ENCODE measurements around the gene MACROD2. TPM values are rescaled to one million over a fixed set of nuclear protein-coding genes. Genes with fewer than 3 reads are reported as not detected.

MACROD2 gene
- total RNA-seq, 1 donor from 2014 or later: 3.5 TPM

DNA sequence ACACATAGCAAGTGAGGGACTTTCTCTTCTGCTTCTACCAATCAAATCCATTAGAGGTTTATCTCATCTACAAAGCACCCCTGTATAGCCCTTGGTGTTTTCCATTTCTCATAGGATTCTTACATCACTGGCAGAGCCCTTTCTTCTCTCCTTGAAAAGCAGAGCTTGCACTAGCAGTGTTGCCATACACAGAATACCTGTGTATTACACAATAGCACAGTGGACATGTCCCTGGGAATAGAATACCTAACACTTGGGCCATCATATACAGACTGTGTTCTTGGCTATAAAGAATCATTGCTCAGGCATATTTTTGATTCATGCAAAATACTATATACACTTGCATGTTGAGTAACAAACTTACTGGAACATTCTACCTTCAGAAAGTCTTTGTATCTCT, 1996.0 kb downstream of the MACROD2 start:
- Histone ChIP-seq H3K36me3 (no peaks in the 10 kb centered on the region), H3K9me3 (no peaks in the 10 kb centered on the region), H3K4me3 (no peak overlapping the region), H3K27me3 (no peaks in the 10 kb centered on the region), H3K27ac (no peak overlapping the region), H3K4me1 (no peaks in the 10 kb centered on the region)
- TF ChIP-seq, protein P1, sequence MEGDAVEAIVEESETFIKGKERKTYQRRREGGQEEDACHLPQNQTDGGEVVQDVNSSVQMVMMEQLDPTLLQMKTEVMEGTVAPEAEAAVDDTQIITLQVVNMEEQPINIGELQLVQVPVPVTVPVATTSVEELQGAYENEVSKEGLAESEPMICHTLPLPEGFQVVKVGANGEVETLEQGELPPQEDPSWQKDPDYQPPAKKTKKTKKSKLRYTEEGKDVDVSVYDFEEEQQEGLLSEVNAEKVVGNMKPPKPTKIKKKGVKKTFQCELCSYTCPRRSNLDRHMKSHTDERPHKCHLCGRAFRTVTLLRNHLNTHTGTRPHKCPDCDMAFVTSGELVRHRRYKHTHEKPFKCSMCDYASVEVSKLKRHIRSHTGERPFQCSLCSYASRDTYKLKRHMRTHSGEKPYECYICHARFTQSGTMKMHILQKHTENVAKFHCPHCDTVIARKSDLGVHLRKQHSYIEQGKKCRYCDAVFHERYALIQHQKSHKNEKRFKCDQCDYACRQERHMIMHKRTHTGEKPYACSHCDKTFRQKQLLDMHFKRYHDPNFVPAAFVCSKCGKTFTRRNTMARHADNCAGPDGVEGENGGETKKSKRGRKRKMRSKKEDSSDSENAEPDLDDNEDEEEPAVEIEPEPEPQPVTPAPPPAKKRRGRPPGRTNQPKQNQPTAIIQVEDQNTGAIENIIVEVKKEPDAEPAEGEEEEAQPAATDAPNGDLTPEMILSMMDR (IDR thresholded peaks at IDR 0.05): no peak
- intact Hi-C loops (cut with DNase I): no loop called here
- no peak for DNase-seq (ENCODE audit: low spot score in 2 of 2)

DNA sequence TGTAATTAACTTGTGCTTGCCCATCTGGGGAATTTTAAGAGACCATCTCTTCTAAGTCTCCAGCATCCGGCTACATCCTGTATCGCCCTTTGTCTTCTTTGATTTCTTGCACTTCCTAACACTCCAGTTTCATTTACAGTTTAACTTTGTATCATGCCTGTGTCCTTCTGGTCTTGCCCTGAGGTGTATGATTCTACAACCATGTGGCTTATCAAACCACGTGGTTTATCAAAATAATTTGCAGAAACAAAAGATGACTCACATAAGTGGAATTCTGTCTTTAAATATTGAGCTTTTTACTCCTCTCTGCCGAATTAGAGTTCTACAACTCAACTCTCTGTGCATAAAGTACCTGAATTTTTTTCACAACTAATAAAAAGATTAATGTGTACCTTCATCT, 1997.2 kb downstream of the MACROD2 start:
- Histone ChIP-seq H3K4me3 (no peak overlapping the region), H3K36me3 (no peaks in the 10 kb centered on the region), H3K9me3 (peaks cover 6 to 11% of the 10 kb centered on the region in 2 donors), H3K4me1 (no peaks in the 10 kb centered on the region), H3K27ac (no peak overlapping the region), H3K27me3 (no peaks in the 10 kb centered on the region)
- intact Hi-C loops (cut with DNase I): no loop called here
- TF ChIP-seq, protein P1 (IDR thresholded peaks at IDR 0.05): no peak
- DNase-seq (ENCODE audit: low spot score in 2 of 2): no peak

DNA sequence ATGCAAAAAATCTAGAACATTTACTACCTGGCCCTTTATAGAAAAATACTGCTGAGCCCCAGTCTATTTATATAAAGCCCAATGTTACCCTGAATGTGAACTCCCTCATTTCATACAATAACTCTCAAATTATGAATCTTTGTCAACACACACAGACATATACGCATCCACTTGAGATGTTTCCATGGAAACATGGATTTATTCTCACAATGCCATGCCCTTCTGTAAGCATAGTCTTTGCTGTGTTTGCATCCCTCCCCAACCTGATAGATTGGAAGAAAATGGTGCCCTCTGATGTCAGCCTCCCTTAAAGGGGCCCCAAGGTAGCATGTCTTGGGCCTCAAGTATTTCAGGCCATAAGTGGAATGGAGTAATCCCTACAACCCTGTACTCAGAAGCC, 2004.8 kb downstream of the MACROD2 start:
- no peak for DNase-seq (ENCODE audit: low spot score in 2 of 2)
- Histone ChIP-seq H3K4me1 (no peaks in the 10 kb centered on the region), H3K27me3 (no peaks in the 10 kb centered on the region), H3K27ac (no peak overlapping the region), H3K36me3 (no peaks in the 10 kb centered on the region), H3K9me3 (peaks cover 8 to 17% of the 10 kb centered on the region in 2 donors), H3K4me3 (no peak overlapping the region)
- TF ChIP-seq, protein P1 (IDR thresholded peaks at IDR 0.05): no peak
- intact Hi-C loops (cut with DNase I): no loop called here

DNA sequence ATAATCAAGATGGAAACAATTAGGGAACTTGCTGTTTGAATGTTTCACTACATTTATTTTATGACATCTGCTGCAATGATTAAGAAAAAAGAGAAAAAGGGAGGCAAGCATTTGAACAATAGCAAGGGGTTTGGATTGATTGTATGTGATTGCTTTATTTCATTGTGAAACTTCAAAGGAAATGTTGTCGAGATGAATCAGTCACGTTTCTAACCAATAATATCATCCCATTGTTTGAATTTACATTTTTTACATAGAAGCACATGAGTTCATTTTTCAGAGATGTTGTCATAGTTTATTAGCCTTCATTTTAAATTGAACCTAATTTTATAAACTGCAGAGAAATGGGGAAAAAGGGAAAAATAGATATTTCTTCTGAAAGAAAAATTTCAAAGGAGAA, 2006.0 kb downstream of the MACROD2 start:
- no peak for DNase-seq (ENCODE audit: low spot score in 2 of 2)
- Histone ChIP-seq H3K27me3 (no peaks in the 10 kb centered on the region), H3K27ac (no peak overlapping the region), H3K36me3 (no peaks in the 10 kb centered on the region), H3K9me3 (peaks cover 8 to 17% of the 10 kb centered on the region in 2 donors), H3K4me1 (no peaks in the 10 kb centered on the region), H3K4me3 (no peak overlapping the region)
- intact Hi-C loops (cut with DNase I): no loop called here
- TF ChIP-seq, protein P1 (IDR thresholded peaks at IDR 0.05): no peak

DNA sequence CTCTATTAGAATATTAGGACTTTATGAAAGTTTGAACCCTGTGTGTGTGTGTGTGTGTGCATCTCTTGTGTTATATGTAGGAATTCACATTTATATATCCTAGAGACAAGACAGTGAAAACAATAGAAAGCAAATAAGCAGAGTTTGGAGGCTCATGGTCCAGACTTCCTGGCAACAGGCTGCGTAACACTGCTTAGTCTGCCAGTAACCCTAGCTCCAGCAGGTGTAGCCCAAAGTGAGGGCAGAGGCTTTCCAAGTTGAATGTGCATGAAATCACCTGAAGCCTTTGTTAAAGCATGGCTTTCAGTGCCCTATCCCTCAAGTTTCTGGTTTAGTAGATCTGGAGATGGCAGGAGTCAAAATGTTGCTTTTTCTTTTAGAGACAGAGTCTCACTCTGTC, 2008.0 kb downstream of the MACROD2 start:
- Histone ChIP-seq H3K4me1 (no peaks in the 10 kb centered on the region), H3K4me3 (no peak overlapping the region), H3K27ac (no peak overlapping the region), H3K27me3 (no peaks in the 10 kb centered on the region), H3K9me3 (peaks cover 0 to under 1% of the 10 kb centered on the region in 2 donors), H3K36me3 (no peaks in the 10 kb centered on the region)
- TF ChIP-seq, protein P1 (IDR thresholded peaks at IDR 0.05): no peak
- intact Hi-C loops (cut with DNase I): no loop called here
- no peak for DNase-seq (ENCODE audit: low spot score in 2 of 2)
